Brain microvascular endothelial cell (primary cell): Measurements from ENCODE around the gene PRKN.

Source experiments
- DNase-seq: peaks from one replicate; pipeline ENCODE4 v3.0.0-alpha.2; 2020
- H3K27ac ChIP-seq: fragments of 250-450 bp; sonication (Bioruptor Pico); 2 replicates; pipeline ENCODE4 v1.5.1; 2020; ENCODE audit warnings: mild to moderate bottlenecking, moderate library complexity
- H3K27me3 ChIP-seq: fragments of 250-450 bp; sonication (Bioruptor Pico); replicated peaks from 2 replicates; pipeline ENCODE4 v1.5.1; 2020; ENCODE audit warnings: mild to moderate bottlenecking
- H3K36me3 ChIP-seq: fragments of 250-450 bp; sonication (Bioruptor Pico); replicated peaks from 2 replicates; pipeline ENCODE4 v1.5.1; 2020; ENCODE audit warnings: mild to moderate bottlenecking
- H3K4me3 ChIP-seq: 2 replicates; pipeline ENCODE4 v1.5.1; 2011; ENCODE audit warnings: low read depth, mild to moderate bottlenecking, control low read depth, low read length, moderate library complexity
- CTCF ChIP-seq: IDR thresholded peaks from 2 replicates; pipeline ENCODE4 v1.5.1; 2011; ENCODE audit warnings: low read depth, mild to moderate bottlenecking, moderate library complexity, low read length, control low read depth, inconsistent platforms; ENCODE audit errors: missing control alignments
- in situ Hi-C: cut with HindIII; loops from 2 replicates; pipeline ENCODE4 v1.10.0; 2017; ENCODE audit warnings: low sequenced_read_pairs, low pct_ligation_motif_present

The PRKN gene

GRCh38 chr6:162722226-162722625, 5.3 kb downstream of the PRKN start:
- Histone ChIP-seq H3K36me3 (no peaks in the 10 kb centered on the region), H3K27me3 (no peaks in the 10 kb centered on the region), H3K27ac (no peak overlapping the region), H3K4me3 (no peak overlapping the region)
- no peak for DNase-seq
- in situ Hi-C loops = no loop called here
- no peak for TF ChIP-seq CTCF

- TF ChIP-seq CTCF = no peak
- Histone ChIP-seq H3K27me3 (no peaks in the 10 kb centered on the region), H3K36me3 (no peaks in the 10 kb centered on the region), H3K27ac (no peak overlapping the region), H3K4me3 (no peak overlapping the region)
- no peak for DNase-seq
- in situ Hi-C loops = no loop called here
Observed at GRCh38 chr6:162721404-162721687, 6.2 kb downstream of the PRKN start.

GRCh38 chr6:162719528-162719927, 8.0 kb downstream of the PRKN start:
- no peaks in the 10 kb centered on the region for H3K36me3 ChIP-seq
- no peak overlapping the region for H3K4me3 ChIP-seq
- no peak for DNase-seq
- in situ Hi-C loops = no loop called here
- H3K27ac ChIP-seq = no peak overlapping the region
- H3K27me3 ChIP-seq = no peaks in the 10 kb centered on the region
- TF ChIP-seq CTCF = no peak

GRCh38 chr6:162715601-162716000, 12.0 kb downstream of the PRKN start:
- no peak for TF ChIP-seq CTCF
- DNase-seq = no peak
- no peaks in the 10 kb centered on the region for H3K27me3 ChIP-seq
- no peak overlapping the region for H3K4me3 ChIP-seq
- H3K36me3 ChIP-seq = no peaks in the 10 kb centered on the region
- no peak overlapping the region for H3K27ac ChIP-seq
- in situ Hi-C loops = no loop called here

- Histone ChIP-seq H3K27me3 (no peaks in the 10 kb centered on the region), H3K36me3 (no peaks in the 10 kb centered on the region), H3K27ac (no peak overlapping the region), H3K4me3 (no peak overlapping the region)
- DNase-seq = no peak
- in situ Hi-C loops = no loop called here
- TF ChIP-seq CTCF = no peak
Observed at GRCh38 chr6:162713974-162714780, 13.4 kb downstream of the PRKN start.

GRCh38 chr6:162712694-162713093, 14.9 kb downstream of the PRKN start:
- no peak for TF ChIP-seq CTCF
- in situ Hi-C loops = no loop called here
- Histone ChIP-seq H3K4me3 (no peak overlapping the region), H3K27me3 (no peaks in the 10 kb centered on the region), H3K36me3 (no peaks in the 10 kb centered on the region), H3K27ac (no peak overlapping the region)
- no peak for DNase-seq
